HL-60 (cell line): Measurements from ENCODE around the gene MEA1.

Source experiments
- DNase-seq, 2 experiments: peaks; one replicate each; pipeline ENCODE4 v3.0.0-alpha.2; 2010 to 2020; ENCODE audit warnings: low read depth in 1 of 2, low spot score in 1 of 2
- H3K27ac ChIP-seq: fragments of 250-450 bp; sonication (Bioruptor Pico); replicated peaks from 2 replicates; pipeline ENCODE4 v1.5.1; 2020; ENCODE audit warnings: mild to moderate bottlenecking, moderate library complexity
- H3K27me3 ChIP-seq: fragments of 250-450 bp; sonication (Bioruptor Pico); 2 replicates; pipeline ENCODE4 v1.5.1; 2021; ENCODE audit warnings: mild to moderate bottlenecking, moderate library complexity; ENCODE audit not compliant: insufficient read depth, poor library complexity, severe bottlenecking
- H3K4me3 ChIP-seq: replicated peaks from 2 replicates; pipeline ENCODE4 v1.5.1; 2011; ENCODE audit warnings: mild to moderate bottlenecking, control low read depth, low read length; ENCODE audit not compliant: insufficient read depth
- CTCF ChIP-seq: IDR thresholded peaks from one replicate; pipeline ENCODE4 v1.5.1; 2011; ENCODE audit warnings: low read length, control low read depth, inconsistent platforms; ENCODE audit not compliant: insufficient read depth
- GABPA ChIP-seq: IDR thresholded peaks from 2 replicates; pipeline ENCODE4 v1.6.1; 2012; ENCODE audit warnings: low read depth
- POLR2AphosphoS5 ChIP-seq: IDR thresholded peaks from 2 replicates; pipeline ENCODE4 v1.6.1; 2012; ENCODE audit warnings: low read depth
- REST ChIP-seq: IDR thresholded peaks from 2 replicates; pipeline ENCODE4 v1.6.1; 2012; ENCODE audit warnings: low read depth; ENCODE audit not compliant: insufficient replicate concordance
- SPI1 ChIP-seq: IDR thresholded peaks from 2 replicates; pipeline ENCODE4 v1.6.1; 2012; ENCODE audit warnings: low read depth, mild to moderate bottlenecking, borderline replicate concordance

MEA1 gene

GRCh38 chr6:43021270-43022047 is 7.7 kb upstream of the MEA1 start, which contains the start of gene RRP36:
TSS of gene RRP36 (plus strand) at chr6:43021623. CDS start at chr6:43021655, 32 bp downstream.
- Histone ChIP-seq H3K27me3 (no peaks in the 10 kb centered on the region), H3K4me3 (peak within 1 kb of the TSS; percentile 79), H3K27ac (peak within 1 kb of the TSS; percentile 85)
- no peak for TF ChIP-seq CTCF
- TF ChIP-seq POLR2AphosphoS5: peak; percentile 81
- no peak for TF ChIP-seq REST
- TF ChIP-seq SPI1: peak; percentile 23; the same call in 1 of the 2 replicates
- TF ChIP-seq GABPA: peak; percentile 80
- peak; percentile 70 to 83 for DNase-seq

- Histone ChIP-seq H3K27ac (peak overlapping the region; percentile 85), H3K4me3 (peak overlapping the region; percentile 79), H3K27me3 (no peaks in the 10 kb centered on the region)
- TF ChIP-seq POLR2AphosphoS5 (no peak), REST (no peak), GABPA (no peak), CTCF (no peak), SPI1 (no peak)
- no peak for DNase-seq
Measured at GRCh38 chr6:43020847-43021246, 7.1 kb upstream of the MEA1 start.

GRCh38 chr6:43020052-43020705 is 6.4 kb upstream of the MEA1 start:
- no peak for DNase-seq
- no peak overlapping the region for H3K27ac ChIP-seq
- TF ChIP-seq REST: no peak
- TF ChIP-seq GABPA: no peak
- no peak for TF ChIP-seq CTCF
- TF ChIP-seq POLR2AphosphoS5: no peak
- TF ChIP-seq SPI1: no peak

More at GRCh38 chr6:43020052-43020705, 6.4 kb upstream of the MEA1 start:
- no peak overlapping the region for H3K4me3 ChIP-seq
- H3K27me3 ChIP-seq: no peaks in the 10 kb centered on the region
